ENCODE measurements around the gene BCL2L11.

DNA sequence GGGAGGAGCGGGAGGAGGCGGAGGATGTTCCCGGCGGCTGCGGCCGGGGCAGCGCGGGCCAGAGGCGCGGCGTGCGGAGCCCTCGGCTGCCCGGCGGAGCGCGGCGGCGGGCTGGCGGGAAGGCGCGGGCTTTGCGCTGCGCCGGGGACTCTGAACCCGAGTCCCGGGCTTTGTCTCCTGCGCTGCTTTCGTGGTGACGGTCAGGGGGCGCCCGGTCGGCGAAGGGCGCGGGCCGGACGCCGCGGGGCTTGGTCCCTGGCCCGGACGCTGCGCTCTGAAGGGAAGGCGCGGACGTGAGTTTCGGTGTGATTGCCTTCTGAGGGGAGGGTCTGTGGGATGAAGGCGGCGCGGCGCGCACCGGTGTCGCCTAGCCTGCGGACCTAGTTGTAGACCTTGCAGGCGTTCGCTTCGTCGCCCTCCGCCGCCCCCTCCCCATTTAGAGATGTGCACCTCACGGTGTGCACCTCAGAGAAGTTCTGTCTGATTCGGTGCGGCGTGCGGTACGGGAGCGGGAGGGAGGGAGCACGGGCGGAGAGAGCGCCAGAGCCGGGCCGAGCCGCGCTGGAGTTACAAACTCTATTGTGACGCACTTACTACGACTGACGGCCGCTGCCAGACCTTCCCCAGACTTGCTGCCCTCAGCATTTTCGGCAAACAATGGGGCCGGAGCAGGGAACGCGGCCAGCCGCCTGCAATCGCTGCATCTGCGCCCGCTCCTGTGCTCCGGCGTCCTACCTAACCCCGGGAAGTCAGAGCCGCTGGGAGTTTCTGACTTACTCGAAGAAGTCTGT, 2.1 kb downstream of the BCL2L11 start:
- no peak for TF ChIP-seq EP300 (IDR thresholded peaks at IDR 0.05; ENCODE audit: low read depth)
- TF ChIP-seq, protein P1, sequence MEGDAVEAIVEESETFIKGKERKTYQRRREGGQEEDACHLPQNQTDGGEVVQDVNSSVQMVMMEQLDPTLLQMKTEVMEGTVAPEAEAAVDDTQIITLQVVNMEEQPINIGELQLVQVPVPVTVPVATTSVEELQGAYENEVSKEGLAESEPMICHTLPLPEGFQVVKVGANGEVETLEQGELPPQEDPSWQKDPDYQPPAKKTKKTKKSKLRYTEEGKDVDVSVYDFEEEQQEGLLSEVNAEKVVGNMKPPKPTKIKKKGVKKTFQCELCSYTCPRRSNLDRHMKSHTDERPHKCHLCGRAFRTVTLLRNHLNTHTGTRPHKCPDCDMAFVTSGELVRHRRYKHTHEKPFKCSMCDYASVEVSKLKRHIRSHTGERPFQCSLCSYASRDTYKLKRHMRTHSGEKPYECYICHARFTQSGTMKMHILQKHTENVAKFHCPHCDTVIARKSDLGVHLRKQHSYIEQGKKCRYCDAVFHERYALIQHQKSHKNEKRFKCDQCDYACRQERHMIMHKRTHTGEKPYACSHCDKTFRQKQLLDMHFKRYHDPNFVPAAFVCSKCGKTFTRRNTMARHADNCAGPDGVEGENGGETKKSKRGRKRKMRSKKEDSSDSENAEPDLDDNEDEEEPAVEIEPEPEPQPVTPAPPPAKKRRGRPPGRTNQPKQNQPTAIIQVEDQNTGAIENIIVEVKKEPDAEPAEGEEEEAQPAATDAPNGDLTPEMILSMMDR (IDR thresholded peaks at IDR 0.05), result no peak
- TF ChIP-seq POLR2AphosphoS5 (IDR thresholded peaks at IDR 0.05), result peak; percentile 59 to 60 (median 60)

Measured in transverse colon (tissue), 4 donors.